Ascending aorta (tissue), 2 donors: ENCODE measurements around the gene GNG4. TPM values are rescaled to one million over a fixed set of nuclear protein-coding genes. Genes with fewer than 3 reads are reported as not detected.
"Not testable (repeated sequence)": the region's sequence is repeated elsewhere in the genome, so short reads cannot be mapped to it uniquely, and the experiment has no call there.

Experiments used
- DNase-seq, 2 donors: peaks; one replicate each; pipeline ENCODE4 v3.0.0-alpha.2; 2019; ENCODE audit warnings: low spot score in 2 of 2
- H3K27ac ChIP-seq, 2 donors: fragments of 200-600 bp; sonication (generic); one replicate each; pipeline ENCODE4 v1.5.1; 2016 to 2017; ENCODE audit warnings: mild to moderate bottlenecking in 1 of 2
- H3K27me3 ChIP-seq: fragments of 200-600 bp; sonication (generic); one replicate; pipeline ENCODE4 v1.5.1; 2017
- H3K36me3 ChIP-seq, 2 donors: fragments of 200-600 bp; sonication (generic); one replicate each; pipeline ENCODE4 v1.5.1; 2016
- H3K4me1 ChIP-seq, 2 donors: fragments of 200-600 bp; sonication (generic); one replicate each; pipeline ENCODE4 v1.5.1; 2016 to 2017; ENCODE audit warnings: mild to moderate bottlenecking in 1 of 2
- H3K4me3 ChIP-seq, 2 donors: fragments of 200-600 bp; sonication (generic); one replicate each; pipeline ENCODE4 v1.5.1; 2016 to 2017; ENCODE audit warnings: mild to moderate bottlenecking in 1 of 2
- H3K9me3 ChIP-seq, 2 donors: fragments of 200-600 bp; sonication (generic); one replicate each; pipeline ENCODE4 v1.5.1; 2016
- intact Hi-C: fragments of 100-400 bp; cut with DNase I; formaldehyde crosslinking; loops from one replicate; pipeline ENCODE4 v1.15.1; 2023
- total RNA-seq: library from RNA; depleted of rRNA; stranded (reverse); fragments of >200 nt; gene quantifications from one replicate; pipeline ENCODE4 v1.1.0, GENCODE V29; 2016
- TF ChIP-seq, protein P1 (sequence below), 3 experiments: fragments of 200-600 bp in 2 of 3; fragments of 450-650 bp in 1 of 3; sonication (generic) in 2 of 3; IDR thresholded peaks; one replicate each; pipeline ENCODE4 v1.5.1; 2016 to 2019; ENCODE audit warnings: antibody characterized with exemption in 3 of 3, mild to moderate bottlenecking in 1 of 3, moderate library complexity in 1 of 3

Gene GNG4
- total RNA-seq, 1 donor from 2014 or later = not detected

DNA sequence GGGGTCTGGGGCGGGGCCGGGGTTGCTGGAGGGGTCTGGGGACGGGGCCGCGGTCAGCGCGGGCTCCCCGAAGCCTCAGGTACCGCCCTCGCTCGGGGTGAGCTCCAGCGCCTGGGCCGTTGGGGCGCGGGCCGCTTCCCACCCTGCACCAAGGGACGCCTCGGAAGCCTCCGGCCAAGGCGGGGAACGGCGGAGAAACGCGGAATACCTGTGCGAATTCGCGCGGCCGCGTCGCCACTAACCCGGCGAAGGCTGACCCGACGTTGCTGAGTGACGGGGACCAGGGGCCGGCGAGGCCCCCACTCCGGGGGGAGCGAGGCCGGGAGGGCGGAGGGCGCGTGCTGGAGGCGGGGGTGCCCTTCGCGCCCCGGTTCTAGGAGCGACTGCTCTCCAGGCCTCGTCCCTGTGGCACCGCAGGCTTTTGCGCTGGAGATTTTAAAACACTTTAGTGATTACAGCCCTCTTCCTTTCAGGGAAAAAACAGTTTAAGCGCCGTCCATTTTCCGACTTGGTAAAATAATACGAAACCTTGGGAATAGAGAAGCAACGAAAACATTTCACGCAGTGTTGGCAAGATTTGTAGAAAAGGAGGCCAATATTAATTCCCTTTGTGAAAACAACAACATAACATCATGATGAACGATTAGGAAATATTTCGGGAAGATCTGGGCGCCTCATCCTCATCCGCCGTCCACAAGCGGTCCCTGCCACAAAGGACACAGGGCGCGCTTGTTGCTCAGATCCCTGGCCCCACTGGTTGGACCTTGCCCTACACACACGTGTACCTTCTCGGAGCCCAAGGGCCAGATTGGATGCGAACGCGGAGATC is 971 bp upstream of the GNG4 start:
- TF ChIP-seq, protein P1, sequence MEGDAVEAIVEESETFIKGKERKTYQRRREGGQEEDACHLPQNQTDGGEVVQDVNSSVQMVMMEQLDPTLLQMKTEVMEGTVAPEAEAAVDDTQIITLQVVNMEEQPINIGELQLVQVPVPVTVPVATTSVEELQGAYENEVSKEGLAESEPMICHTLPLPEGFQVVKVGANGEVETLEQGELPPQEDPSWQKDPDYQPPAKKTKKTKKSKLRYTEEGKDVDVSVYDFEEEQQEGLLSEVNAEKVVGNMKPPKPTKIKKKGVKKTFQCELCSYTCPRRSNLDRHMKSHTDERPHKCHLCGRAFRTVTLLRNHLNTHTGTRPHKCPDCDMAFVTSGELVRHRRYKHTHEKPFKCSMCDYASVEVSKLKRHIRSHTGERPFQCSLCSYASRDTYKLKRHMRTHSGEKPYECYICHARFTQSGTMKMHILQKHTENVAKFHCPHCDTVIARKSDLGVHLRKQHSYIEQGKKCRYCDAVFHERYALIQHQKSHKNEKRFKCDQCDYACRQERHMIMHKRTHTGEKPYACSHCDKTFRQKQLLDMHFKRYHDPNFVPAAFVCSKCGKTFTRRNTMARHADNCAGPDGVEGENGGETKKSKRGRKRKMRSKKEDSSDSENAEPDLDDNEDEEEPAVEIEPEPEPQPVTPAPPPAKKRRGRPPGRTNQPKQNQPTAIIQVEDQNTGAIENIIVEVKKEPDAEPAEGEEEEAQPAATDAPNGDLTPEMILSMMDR (IDR thresholded peaks at IDR 0.05) = no peak
- peak overlapping the region; percentile 54 to 68 for H3K4me3 ChIP-seq
- no peak for DNase-seq
- H3K36me3 ChIP-seq = no peaks in the 10 kb centered on the region
- H3K4me1 ChIP-seq = peaks cover 5% of the 10 kb centered on the region in 2 donors
- H3K27ac ChIP-seq = no peak overlapping the region
- no peaks in the 10 kb centered on the region for H3K9me3 ChIP-seq
- intact Hi-C loops = no loop called here
- H3K27me3 ChIP-seq = peaks cover 18% of the 10 kb centered on the region

DNA sequence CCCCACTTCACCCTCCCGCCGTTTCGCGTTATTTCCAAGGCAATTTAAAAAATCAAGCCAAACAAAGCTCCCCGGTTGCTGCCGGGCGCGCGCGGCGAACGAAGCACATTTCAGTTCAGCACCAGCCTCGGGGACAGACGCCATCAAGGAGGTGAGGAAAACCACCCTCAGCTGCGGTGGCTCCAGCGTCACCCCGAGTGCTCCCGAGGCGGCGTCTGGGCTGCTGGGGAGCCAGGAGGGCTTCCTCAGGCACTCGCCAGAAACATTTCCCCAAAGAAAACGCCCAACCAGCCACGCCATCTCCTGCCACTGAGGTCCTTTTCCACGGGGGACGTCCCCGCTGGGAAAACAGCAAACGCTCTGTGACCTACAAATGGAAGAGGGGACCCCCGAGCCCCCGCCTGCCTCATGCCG is 623 bp downstream of the GNG4 start:
- H3K9me3 ChIP-seq = no peaks in the 10 kb centered on the region
- H3K27ac ChIP-seq = no peak overlapping the region
- no peaks in the 10 kb centered on the region for H3K36me3 ChIP-seq
- H3K4me1 ChIP-seq = peaks cover 5% of the 10 kb centered on the region in 2 donors
- DNase-seq = no peak
- peak overlapping the region; percentile 54 to 68 for H3K4me3 ChIP-seq
- peaks cover 18% of the 10 kb centered on the region for H3K27me3 ChIP-seq
- intact Hi-C loops = no loop called here
- TF ChIP-seq, protein P1 (IDR thresholded peaks at IDR 0.05) = no peak

DNA sequence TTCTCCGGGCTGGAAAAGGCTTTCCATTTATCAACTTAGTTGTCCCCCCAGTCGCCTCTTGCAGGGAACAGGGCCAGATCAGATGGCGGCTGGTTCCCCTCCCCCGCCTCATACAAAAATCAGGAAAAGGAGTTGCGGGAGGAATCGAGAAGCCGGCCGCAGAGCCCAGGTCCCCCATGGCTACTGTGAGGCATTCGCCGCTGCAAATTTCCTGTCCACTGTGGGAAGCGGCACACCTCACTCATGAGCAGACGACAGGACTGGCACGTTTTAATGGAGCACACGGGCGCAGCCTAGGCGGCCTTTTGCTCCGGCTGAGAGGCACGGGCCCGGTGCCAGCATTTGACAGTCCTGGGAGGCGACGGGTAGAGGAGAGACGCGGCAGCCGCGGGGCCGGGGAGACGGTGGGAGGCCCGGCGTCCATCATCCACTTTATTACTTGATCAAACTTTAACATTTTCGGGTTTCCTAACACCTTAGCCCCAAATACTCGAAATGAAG is 1.1 kb downstream of the GNG4 start:
- Histone ChIP-seq H3K27me3 (peaks cover 18% of the 10 kb centered on the region), H3K4me3 (peak overlapping the region; percentile 54 to 68)
- no peak for DNase-seq

DNA sequence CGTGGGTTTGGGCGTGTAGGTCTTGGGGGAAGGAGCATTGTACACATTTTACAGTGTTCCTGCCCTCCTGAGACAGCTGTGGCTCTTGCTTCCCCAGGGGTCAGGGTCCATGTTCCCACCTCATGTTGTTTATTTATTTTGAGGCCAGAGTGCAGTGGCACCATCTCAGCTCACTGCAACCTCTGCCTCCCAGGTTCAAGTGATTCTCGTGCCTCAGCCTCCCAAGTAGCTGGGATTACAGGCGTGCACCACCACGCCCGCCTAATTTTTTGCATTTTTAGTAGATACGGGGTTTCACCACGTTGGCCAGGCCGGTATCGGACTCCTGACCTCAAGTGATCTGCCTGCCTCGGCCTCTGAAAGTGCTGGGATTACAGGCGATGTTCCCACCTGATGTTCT is 2.0 kb downstream of the GNG4 start:
- H3K9me3 ChIP-seq, DNase-seq, H3K27ac ChIP-seq, intact Hi-C loops, H3K4me1 ChIP-seq, H3K36me3 ChIP-seq, H3K4me3 ChIP-seq: not testable (repeated sequence)
- peaks cover 18% of the 10 kb centered on the region for H3K27me3 ChIP-seq

More for the DNA sequence above, 1.1 kb downstream of the GNG4 start:
- intact Hi-C loops = no loop called here
- Histone ChIP-seq H3K36me3 (no peaks in the 10 kb centered on the region), H3K4me1 (peaks cover 5% of the 10 kb centered on the region in 2 donors), H3K9me3 (no peaks in the 10 kb centered on the region), H3K27ac (no peak overlapping the region)
- TF ChIP-seq, protein P1 (IDR thresholded peaks at IDR 0.05) = no peak

DNA sequence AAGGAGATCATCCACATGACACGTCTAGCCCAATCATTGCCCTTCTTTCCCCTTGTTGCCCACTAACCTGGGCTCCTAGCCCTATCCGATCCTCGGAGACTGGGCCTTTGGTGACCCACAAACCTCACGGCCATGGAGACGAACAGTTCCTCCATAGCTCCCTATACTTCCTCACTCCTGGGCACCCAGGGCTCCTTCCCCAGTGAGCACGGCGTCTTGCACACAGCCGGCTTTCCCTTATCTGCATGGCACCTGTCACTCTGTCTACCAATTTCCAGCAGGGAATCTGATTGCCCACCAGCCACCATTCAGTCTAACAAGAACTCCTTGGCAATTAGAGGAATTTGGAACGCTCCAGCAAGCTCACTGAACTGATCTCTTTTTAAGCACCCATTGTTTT is 3.1 kb downstream of the GNG4 start:
- no peak overlapping the region for H3K27ac ChIP-seq
- intact Hi-C loops = no loop called here
- no peaks in the 10 kb centered on the region for H3K36me3 ChIP-seq
- H3K9me3 ChIP-seq = no peaks in the 10 kb centered on the region
- H3K4me1 ChIP-seq = peaks cover 5% of the 10 kb centered on the region in 2 donors
- H3K27me3 ChIP-seq = peaks cover 14% of the 10 kb centered on the region
- TF ChIP-seq, protein P1 (IDR thresholded peaks at IDR 0.05) = no peak
- DNase-seq = no peak
- no peak overlapping the region for H3K4me3 ChIP-seq

- H3K9me3 ChIP-seq = no peaks in the 10 kb centered on the region
- intact Hi-C loops = no loop called here
- H3K36me3 ChIP-seq = no peaks in the 10 kb centered on the region
- peaks cover 12% of the 10 kb centered on the region for H3K27me3 ChIP-seq
- H3K4me1 ChIP-seq = peaks cover 5% of the 10 kb centered on the region in 2 donors
- TF ChIP-seq, protein P1 (IDR thresholded peaks at IDR 0.05) = no peak
- H3K27ac ChIP-seq = no peak overlapping the region
- no peak overlapping the region for H3K4me3 ChIP-seq
- no peak for DNase-seq
Measured at GRCh38 chr1:235644693-235645305, 4.8 kb downstream of the GNG4 start.
